Transverse colon (tissue), 4 donors: ENCODE measurements around the gene PANX2.

ENCODE experiments used
- CTCF ChIP-seq, 5 experiments: fragments of 200-600 bp in 3 of 5; fragments of 450-650 bp in 2 of 5; sonication (generic) in 3 of 5; IDR thresholded peaks; 1 replicate in 2 of 5; 2 replicates in 3 of 5; pipeline ENCODE4 v1.5.1; 2016 to 2017; ENCODE audit warnings: antibody characterized with exemption in 5 of 5, inconsistent platforms in 3 of 5, mild to moderate bottlenecking in 2 of 5, moderate library complexity in 1 of 5
- POLR2AphosphoS5 ChIP-seq, 3 donors: sonication (generic); formaldehyde crosslinking; IDR thresholded peaks; one replicate each; pipeline ENCODE4 v1.6.1; 2016; ENCODE audit warnings: antibody characterized with exemption in 3 of 3

- TF ChIP-seq CTCF (IDR thresholded peaks at IDR 0.05): no peak
- TF ChIP-seq POLR2AphosphoS5 (IDR thresholded peaks at IDR 0.05): no peak
Measured at GRCh38 chr22:50131894-50132293, 38.6 kb upstream of the PANX2 start.
